Measurements from ENCODE around the gene SDCBP2.

Gene SDCBP2

DNA sequence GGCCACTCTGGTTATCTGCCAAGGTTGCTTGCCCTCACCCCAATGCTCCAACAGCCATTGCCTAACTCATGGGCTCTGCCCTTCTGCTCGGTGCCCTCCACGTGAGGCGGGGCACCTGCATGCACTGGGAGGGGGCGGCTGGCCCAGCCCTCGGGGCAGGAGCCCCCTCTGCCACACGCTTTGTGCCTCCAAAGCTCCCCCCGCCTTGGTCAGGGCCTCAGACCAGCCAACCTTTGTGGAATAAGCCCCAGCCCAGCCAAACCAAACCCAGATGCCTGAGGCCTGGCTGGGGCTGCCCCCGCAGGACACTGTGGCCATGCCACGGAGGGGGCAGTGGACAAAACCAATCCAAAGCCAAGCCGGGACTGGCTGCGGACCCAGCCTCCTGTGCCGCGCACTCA, 21.4 kb downstream of the SDCBP2 start:
- H3K4me3 ChIP-seq (ENCODE audit: low read length) = no peak overlapping the region
- DNase-seq (ENCODE audit: low read depth) = no peak
- TF ChIP-seq, protein P1, sequence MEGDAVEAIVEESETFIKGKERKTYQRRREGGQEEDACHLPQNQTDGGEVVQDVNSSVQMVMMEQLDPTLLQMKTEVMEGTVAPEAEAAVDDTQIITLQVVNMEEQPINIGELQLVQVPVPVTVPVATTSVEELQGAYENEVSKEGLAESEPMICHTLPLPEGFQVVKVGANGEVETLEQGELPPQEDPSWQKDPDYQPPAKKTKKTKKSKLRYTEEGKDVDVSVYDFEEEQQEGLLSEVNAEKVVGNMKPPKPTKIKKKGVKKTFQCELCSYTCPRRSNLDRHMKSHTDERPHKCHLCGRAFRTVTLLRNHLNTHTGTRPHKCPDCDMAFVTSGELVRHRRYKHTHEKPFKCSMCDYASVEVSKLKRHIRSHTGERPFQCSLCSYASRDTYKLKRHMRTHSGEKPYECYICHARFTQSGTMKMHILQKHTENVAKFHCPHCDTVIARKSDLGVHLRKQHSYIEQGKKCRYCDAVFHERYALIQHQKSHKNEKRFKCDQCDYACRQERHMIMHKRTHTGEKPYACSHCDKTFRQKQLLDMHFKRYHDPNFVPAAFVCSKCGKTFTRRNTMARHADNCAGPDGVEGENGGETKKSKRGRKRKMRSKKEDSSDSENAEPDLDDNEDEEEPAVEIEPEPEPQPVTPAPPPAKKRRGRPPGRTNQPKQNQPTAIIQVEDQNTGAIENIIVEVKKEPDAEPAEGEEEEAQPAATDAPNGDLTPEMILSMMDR (IDR thresholded peaks at IDR 0.05; ENCODE audit: insufficient read depth, low read depth, low read length, missing control alignments) = no peak

DNA sequence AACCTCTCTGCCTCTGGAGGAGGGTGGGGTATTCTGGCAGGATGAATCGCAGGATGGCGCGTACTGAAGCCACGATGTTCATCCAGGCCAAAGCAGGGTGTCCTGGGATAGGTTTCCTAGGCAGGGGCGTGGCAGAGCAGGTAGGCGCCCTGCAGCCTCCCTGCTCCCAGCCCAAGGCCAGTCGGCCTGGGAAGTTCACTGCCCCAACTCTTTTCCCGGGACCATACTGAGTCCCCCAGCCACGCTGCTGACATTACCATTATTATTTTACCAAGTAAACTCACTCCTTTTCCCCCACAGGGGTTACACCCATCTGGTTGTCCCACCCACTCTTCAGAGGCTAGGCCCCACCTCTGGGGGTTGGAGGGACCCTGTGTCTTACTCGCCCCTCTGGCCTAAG, 21.8 kb downstream of the SDCBP2 start:
- DNase-seq (ENCODE audit: low read depth) = no peak
- H3K4me3 ChIP-seq (ENCODE audit: low read length) = no peak overlapping the region
- TF ChIP-seq, protein P1 (IDR thresholded peaks at IDR 0.05; ENCODE audit: insufficient read depth, low read depth, low read length, missing control alignments) = no peak

DNA sequence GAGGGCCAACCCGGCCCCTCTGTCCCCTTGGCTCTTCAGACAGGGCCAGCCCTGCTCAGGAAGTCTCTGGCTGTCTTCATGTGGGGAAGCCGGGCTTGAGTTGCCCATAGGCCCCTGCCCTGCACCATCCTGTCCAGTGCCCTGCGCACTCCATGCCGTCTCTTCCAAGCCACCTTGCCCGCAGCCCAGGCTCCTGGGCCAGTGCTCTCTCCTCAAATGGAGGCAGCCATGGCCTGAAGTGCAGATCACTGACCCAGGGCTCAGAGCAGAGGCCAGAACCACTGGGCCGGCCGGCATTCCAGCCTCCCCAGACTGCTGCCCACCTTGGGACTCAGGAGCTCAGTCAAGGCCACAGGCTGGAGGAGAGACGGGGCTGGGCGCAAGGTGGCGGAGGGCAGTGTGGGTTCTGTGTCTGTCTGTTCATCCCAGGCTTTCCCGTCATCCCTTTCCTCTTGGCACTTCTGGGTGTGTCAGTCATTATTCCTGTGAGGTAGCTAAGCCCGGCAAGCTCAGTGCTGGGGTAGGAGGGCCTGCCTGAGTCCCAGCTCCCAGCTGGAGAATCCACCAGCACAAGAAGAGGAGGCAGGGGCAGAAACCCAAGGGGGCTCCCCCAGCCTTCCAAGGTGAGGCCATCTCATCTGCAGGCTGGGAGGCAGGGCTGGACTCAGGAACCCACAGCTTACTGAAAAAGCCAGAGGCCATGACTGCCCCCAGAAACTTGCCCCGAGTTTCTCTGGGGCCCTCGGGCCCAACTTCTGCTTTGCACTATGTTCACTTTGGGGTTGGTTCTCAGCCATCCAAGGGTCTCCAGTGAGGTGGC, 22.4 kb downstream of the SDCBP2 start:
- H3K4me3 ChIP-seq (ENCODE audit: low read length) = no peak overlapping the region
- TF ChIP-seq, protein P1 (IDR thresholded peaks at IDR 0.05; ENCODE audit: insufficient read depth, low read depth, low read length, missing control alignments) = no peak
- no peak for DNase-seq (ENCODE audit: low read depth)

GRCh38 chr20:1305712-1306111, 23.2 kb downstream of the SDCBP2 start:
- no peak overlapping the region for H3K4me3 ChIP-seq (ENCODE audit: low read length)
- TF ChIP-seq, protein P1 (IDR thresholded peaks at IDR 0.05; ENCODE audit: insufficient read depth, low read depth, low read length, missing control alignments) = no peak
- DNase-seq (ENCODE audit: low read depth) = no peak

DNA sequence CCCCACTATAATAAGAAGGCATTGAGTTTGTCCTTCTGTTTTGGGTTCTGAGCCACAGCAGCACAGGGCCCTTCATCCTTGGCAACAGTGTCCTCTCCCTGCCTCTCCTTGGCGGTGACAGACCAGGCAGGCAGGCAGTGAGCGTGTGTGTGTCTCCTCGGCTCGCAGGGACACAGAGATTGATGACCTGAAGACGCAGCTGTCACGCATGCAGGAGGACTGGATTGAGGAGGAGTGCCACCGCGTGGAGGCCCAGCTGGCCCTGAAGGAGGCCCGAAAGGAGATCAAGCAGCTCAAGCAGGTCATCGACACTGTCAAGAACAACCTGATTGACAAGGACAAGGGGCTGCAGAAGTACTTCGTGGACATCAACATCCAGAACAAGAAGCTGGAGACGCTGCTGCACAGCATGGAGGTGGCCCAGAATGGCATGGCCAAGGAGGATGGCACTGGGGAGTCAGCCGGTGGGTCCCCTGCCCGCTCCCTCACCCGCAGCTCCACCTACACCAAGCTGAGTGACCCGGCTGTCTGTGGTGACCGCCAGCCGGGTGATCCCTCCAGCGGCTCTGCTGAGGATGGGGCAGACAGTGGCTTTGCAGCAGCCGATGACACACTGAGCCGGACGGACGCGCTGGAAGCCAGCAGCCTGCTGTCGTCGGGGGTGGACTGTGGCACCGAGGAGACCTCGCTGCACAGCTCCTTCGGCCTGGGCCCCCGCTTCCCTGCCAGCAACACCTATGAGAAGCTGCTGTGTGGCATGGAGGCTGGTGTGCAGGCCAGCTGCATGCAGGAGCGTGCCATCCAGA, 24.0 kb downstream of the SDCBP2 start:
- no peak overlapping the region for H3K4me3 ChIP-seq (ENCODE audit: low read length)
- DNase-seq (ENCODE audit: low read depth) = no peak
- TF ChIP-seq, protein P1 (IDR thresholded peaks at IDR 0.05; ENCODE audit: insufficient read depth, low read depth, low read length, missing control alignments) = no peak

DNA sequence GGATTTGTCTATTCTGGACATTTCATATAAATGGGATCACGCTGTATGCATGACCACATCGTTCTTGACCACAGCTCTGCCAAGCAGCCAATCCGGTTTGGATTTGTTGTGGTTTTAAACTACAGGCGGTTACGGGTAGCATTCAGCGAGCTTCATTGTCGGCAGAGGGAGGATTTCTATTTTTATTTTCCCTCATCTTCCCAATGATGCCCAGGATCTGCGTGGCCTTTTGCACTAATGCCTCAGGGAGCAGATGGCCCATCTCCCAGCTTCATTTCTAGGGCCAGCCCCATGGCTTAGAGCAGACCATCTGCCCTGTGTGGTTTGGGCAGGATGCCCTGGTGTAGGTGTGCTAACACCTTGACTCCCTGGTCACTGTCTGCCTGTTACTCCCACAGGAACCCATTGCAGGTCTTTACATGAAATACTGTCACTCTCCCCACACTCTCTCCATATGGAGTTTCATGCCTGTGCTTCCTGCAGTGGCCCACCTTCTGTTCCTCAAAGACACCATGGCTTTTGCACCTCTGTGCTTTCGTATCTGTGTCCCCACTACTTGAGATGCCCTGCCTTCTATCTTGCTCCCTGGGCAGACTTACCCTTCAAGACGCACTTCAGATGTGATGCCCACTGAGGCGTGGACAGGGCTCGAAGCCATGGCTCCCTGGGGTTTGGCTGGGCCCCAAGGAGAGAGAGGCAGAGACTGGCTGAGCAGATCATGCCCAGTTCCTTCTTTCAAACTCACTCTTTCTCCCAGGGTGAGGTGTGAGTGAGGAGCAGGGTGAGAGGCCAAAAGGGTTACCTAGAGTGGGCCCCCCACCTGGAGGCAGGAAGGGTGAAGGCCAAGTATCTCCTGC, 26.0 kb downstream of the SDCBP2 start:
- H3K4me3 ChIP-seq (ENCODE audit: low read length) = no peak overlapping the region
- TF ChIP-seq, protein P1 (IDR thresholded peaks at IDR 0.05; ENCODE audit: insufficient read depth, low read depth, low read length, missing control alignments) = no peak
- DNase-seq (ENCODE audit: low read depth) = no peak
